GM23338 (cell line): ENCODE results near the gene KLHL1. TPM values are rescaled to one million over a fixed set of nuclear protein-coding genes. Genes with fewer than 3 reads are reported as not detected.

Experiments used
- ATAC-seq: fragments of 200-7000 bp; cut with Tn5 transposase; 3 replicates; pipeline ENCODE4 v1.9.1; 2020
- DNase-seq: peaks from one replicate; pipeline ENCODE4 v3.0.0-alpha.2; 2015; ENCODE audit warnings: low spot score
- H2AFZ ChIP-seq: fragments of 200-600 bp; sonication (generic); 2 replicates; pipeline ENCODE4 v1.8.0; 2016; ENCODE audit warnings: antibody characterized with exemption, mild to moderate bottlenecking, moderate library complexity
- H3F3A ChIP-seq: fragments of 200-600 bp; sonication (generic); replicated peaks from 2 replicates; pipeline ENCODE4 v1.8.0; 2017; ENCODE audit warnings: antibody characterized with exemption, mixed run types, low read depth
- H3K27ac ChIP-seq: fragments of 200-600 bp; sonication (generic); 2 replicates; pipeline ENCODE4 v1.6.1; 2016; ENCODE audit warnings: low read depth
- H3K27me3 ChIP-seq: fragments of 200-600 bp; sonication (generic); 2 replicates; pipeline ENCODE4 v1.8.0; 2016; ENCODE audit warnings: mild to moderate bottlenecking, mixed run types, moderate library complexity; ENCODE audit not compliant: insufficient read depth
- H3K36me3 ChIP-seq: fragments of 200-600 bp; sonication (generic); 2 replicates; pipeline ENCODE4 v1.8.0; 2016; ENCODE audit warnings: mild to moderate bottlenecking; ENCODE audit not compliant: insufficient read depth
- H3K4me1 ChIP-seq: fragments of 200-600 bp; sonication (generic); 2 replicates; pipeline ENCODE4 v1.8.0; 2016; ENCODE audit warnings: mild to moderate bottlenecking, moderate library complexity; ENCODE audit not compliant: insufficient read depth
- H3K4me2 ChIP-seq: fragments of 200-600 bp; sonication (generic); 2 replicates; pipeline ENCODE4 v1.7.1; 2017; ENCODE audit warnings: mixed run types
- H3K4me3 ChIP-seq: fragments of 200-600 bp; sonication (generic); 2 replicates; pipeline ENCODE4 v1.6.1; 2016; ENCODE audit warnings: mixed run types
- H3K79me2 ChIP-seq: fragments of 200-600 bp; sonication (generic); replicated peaks from 2 replicates; pipeline ENCODE4 v1.8.0; 2017; ENCODE audit warnings: mild to moderate bottlenecking; ENCODE audit not compliant: insufficient read depth
- H3K9me2 ChIP-seq: fragments of 200-600 bp; sonication (generic); 2 replicates; pipeline ENCODE4 v1.8.0; 2017; ENCODE audit not compliant: insufficient read depth
- H4K20me1 ChIP-seq: fragments of 200-600 bp; sonication (generic); replicated peaks from 2 replicates; pipeline ENCODE4 v1.8.0; 2017; ENCODE audit warnings: mild to moderate bottlenecking; ENCODE audit not compliant: insufficient read depth
- H3K27ac Mint-ChIP-seq: 2 replicates; pipeline ENCODE4 v1.8.0; 2020; ENCODE audit warnings: inconsistent platforms, mild to moderate bottlenecking, moderate library complexity, mixed read lengths
- H3K27me3 Mint-ChIP-seq: 3 replicates; pipeline ENCODE4 v1.8.0; 2022; ENCODE audit warnings: low read depth, mild to moderate bottlenecking, moderate library complexity, mixed read lengths, inconsistent platforms; ENCODE audit not compliant: insufficient read depth, poor library complexity
- H3K36me3 Mint-ChIP-seq: 3 replicates; pipeline ENCODE4 v1.8.0; 2021; ENCODE audit warnings: low read depth, mild to moderate bottlenecking, inconsistent platforms, moderate library complexity, mixed read lengths
- H3K4me1 Mint-ChIP-seq: 3 replicates; pipeline ENCODE4 v1.8.0; 2020; ENCODE audit warnings: mild to moderate bottlenecking, inconsistent platforms, mixed read lengths
- H3K4me3 Mint-ChIP-seq: 3 replicates; pipeline ENCODE4 v1.8.0; 2021; ENCODE audit warnings: moderate library complexity, mild to moderate bottlenecking, inconsistent platforms, mixed read lengths
- H3K9me3 Mint-ChIP-seq: 3 replicates; pipeline ENCODE4 v1.8.0; 2020; ENCODE audit warnings: moderate library complexity, mild to moderate bottlenecking, inconsistent platforms, mixed read lengths
- CTCF ChIP-seq, 2 experiments: fragments of 200-600 bp in 1 of 2; sonication (generic) in 1 of 2; conservative IDR thresholded peaks; 2 replicates each; pipeline versions ENCODE4 v1.5.1 to v1.6.1; 2016 to 2017; ENCODE audit warnings: antibody characterized with exemption in 2 of 2, low read depth in 2 of 2, mild to moderate bottlenecking in 2 of 2, moderate library complexity in 1 of 2
- ETS1 ChIP-seq: IDR thresholded peaks from 2 replicates; pipeline ENCODE4 v1.6.1; 2016; ENCODE audit warnings: antibody characterized with exemption
- EZH2 ChIP-seq: fragments of 200-600 bp; sonication (generic); IDR thresholded peaks from one replicate; pipeline ENCODE4 v1.8.0; 2017; ENCODE audit warnings: antibody characterized with exemption, mild to moderate bottlenecking, low read depth; ENCODE audit not compliant: unreplicated experiment
- EZH2phosphoT487 ChIP-seq: fragments of 200-600 bp; sonication (generic); IDR thresholded peaks from one replicate; pipeline ENCODE4 v1.8.1; 2018; ENCODE audit warnings: antibody characterized with exemption; ENCODE audit not compliant: unreplicated experiment
- JUNB ChIP-seq: IDR thresholded peaks from one replicate; pipeline ENCODE4 v1.6.1; 2016; ENCODE audit warnings: antibody characterized with exemption; ENCODE audit not compliant: unreplicated experiment
- STAT1 ChIP-seq: IDR thresholded peaks from one replicate; pipeline ENCODE4 v1.6.1; 2016; ENCODE audit warnings: antibody characterized with exemption; ENCODE audit not compliant: unreplicated experiment
- ZNF114 ChIP-seq: fragments of 250-450 bp; sonication (Bioruptor Pico); IDR thresholded peaks from 2 replicates; pipeline ENCODE4 v1.5.0; 2020; ENCODE audit warnings: mild to moderate bottlenecking, moderate library complexity
- polyA plus RNA-seq: library from polyadenylated mRNA; unstranded; fragments of >200 nt; fragmentation: Nextera tagmentation; extraction: Ambion mirVana; gene quantifications from 2 replicates; pipeline ENCODE4 v1.2.1, GENCODE V29; 2016
- total RNA-seq: library from RNA; depleted of rRNA; stranded (reverse); fragments of >200 nt; shearing (Covaris generic); gene quantifications from 2 replicates; pipeline ENCODE4 v1.2.3, GENCODE V29; 2014
- TF ChIP-seq, protein P1 (sequence below): fragments of 250-450 bp; sonication (Bioruptor Pico); IDR thresholded peaks from 2 replicates; pipeline ENCODE4 v1.5.0; 2020; ENCODE audit warnings: mild to moderate bottlenecking, moderate library complexity
- TF ChIP-seq, protein P2 (sequence below): IDR thresholded peaks from one replicate; pipeline ENCODE4 v1.6.1; 2018; ENCODE audit warnings: antibody characterized with exemption; ENCODE audit not compliant: unreplicated experiment

Gene KLHL1
- total and polyA plus RNA-seq, 2 experiments from 2014 or later: not detected

DNA sequence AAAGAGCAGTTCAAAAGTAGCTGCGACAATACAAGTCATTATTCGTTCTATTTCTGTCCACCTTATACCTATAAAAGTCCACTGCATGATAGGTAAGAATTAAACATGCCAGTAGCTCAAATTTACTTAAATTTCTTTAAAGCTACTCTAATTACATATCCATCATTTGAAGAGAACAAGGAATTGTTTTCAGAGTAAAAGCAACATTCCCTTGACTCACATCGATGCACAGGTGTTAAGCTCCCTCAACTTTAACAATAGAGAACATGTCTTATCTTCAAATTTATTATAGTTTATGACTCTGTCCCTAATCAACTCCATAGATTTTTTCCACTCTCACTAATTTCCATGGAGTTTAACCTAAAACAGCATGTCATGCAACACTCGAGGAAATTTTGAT is 158.1 kb downstream of the KLHL1 start:
- H3K9me2 ChIP-seq: no peaks in the 10 kb centered on the region
- no peaks in the 10 kb centered on the region for H3K27me3 Mint-ChIP-seq
- no peak for DNase-seq
- no peaks in the 10 kb centered on the region for H3K79me2 ChIP-seq
- no peak overlapping the region for H3K4me3 Mint-ChIP-seq
- H3K4me3 ChIP-seq: no peak overlapping the region
- no peaks in the 10 kb centered on the region for H4K20me1 ChIP-seq
- H2AFZ ChIP-seq: no peak overlapping the region
- H3K27ac ChIP-seq: no peak overlapping the region
- H3F3A ChIP-seq: no peaks in the 10 kb centered on the region
- TF ChIP-seq, protein P1, sequence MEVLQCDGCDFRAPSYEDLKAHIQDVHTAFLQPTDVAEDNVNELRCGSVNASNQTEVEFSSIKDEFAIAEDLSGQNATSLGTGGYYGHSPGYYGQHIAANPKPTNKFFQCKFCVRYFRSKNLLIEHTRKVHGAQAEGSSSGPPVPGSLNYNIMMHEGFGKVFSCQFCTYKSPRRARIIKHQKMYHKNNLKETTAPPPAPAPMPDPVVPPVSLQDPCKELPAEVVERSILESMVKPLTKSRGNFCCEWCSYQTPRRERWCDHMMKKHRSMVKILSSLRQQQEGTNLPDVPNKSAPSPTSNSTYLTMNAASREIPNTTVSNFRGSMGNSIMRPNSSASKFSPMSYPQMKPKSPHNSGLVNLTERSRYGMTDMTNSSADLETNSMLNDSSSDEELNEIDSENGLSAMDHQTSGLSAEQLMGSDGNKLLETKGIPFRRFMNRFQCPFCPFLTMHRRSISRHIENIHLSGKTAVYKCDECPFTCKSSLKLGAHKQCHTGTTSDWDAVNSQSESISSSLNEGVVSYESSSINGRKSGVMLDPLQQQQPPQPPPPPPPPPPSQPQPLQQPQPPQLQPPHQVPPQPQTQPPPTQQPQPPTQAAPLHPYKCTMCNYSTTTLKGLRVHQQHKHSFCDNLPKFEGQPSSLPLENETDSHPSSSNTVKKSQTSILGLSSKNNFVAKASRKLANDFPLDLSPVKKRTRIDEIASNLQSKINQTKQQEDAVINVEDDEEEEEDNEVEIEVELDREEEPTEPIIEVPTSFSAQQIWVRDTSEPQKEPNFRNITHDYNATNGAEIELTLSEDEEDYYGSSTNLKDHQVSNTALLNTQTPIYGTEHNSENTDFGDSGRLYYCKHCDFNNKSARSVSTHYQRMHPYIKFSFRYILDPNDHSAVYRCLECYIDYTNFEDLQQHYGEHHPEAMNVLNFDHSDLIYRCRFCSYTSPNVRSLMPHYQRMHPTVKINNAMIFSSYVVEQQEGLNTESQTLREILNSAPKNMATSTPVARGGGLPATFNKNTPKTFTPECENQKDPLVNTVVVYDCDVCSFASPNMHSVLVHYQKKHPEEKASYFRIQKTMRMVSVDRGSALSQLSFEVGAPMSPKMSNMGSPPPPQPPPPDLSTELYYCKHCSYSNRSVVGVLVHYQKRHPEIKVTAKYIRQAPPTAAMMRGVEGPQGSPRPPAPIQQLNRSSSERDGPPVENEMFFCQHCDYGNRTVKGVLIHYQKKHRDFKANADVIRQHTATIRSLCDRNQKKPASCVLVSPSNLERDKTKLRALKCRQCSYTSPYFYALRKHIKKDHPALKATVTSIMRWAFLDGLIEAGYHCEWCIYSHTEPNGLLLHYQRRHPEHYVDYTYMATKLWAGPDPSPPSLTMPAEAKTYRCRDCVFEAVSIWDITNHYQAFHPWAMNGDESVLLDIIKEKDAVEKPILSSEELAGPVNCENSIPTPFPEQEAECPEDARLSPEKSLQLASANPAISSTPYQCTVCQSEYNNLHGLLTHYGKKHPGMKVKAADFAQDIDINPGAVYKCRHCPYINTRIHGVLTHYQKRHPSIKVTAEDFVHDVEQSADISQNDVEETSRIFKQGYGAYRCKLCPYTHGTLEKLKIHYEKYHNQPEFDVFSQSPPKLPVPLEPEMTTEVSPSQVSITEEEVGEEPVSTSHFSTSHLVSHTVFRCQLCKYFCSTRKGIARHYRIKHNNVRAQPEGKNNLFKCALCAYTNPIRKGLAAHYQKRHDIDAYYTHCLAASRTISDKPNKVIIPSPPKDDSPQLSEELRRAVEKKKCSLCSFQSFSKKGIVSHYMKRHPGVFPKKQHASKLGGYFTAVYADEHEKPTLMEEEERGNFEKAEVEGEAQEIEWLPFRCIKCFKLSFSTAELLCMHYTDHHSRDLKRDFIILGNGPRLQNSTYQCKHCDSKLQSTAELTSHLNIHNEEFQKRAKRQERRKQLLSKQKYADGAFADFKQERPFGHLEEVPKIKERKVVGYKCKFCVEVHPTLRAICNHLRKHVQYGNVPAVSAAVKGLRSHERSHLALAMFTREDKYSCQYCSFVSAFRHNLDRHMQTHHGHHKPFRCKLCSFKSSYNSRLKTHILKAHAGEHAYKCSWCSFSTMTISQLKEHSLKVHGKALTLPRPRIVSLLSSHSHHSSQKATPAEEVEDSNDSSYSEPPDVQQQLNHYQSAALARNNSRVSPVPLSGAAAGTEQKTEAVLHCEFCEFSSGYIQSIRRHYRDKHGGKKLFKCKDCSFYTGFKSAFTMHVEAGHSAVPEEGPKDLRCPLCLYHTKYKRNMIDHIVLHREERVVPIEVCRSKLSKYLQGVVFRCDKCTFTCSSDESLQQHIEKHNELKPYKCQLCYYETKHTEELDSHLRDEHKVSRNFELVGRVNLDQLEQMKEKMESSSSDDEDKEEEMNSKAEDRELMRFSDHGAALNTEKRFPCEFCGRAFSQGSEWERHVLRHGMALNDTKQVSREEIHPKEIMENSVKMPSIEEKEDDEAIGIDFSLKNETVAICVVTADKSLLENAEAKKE: no peak
- H3K27ac Mint-ChIP-seq: no peak overlapping the region
- no peaks in the 10 kb centered on the region for H3K27me3 ChIP-seq
- H3K36me3 ChIP-seq: no peaks in the 10 kb centered on the region
- no peak overlapping the region for H3K4me2 ChIP-seq
- no peak for ATAC-seq
- no peaks in the 10 kb centered on the region for H3K4me1 Mint-ChIP-seq
- H3K9me3 Mint-ChIP-seq: no peaks in the 10 kb centered on the region
- H3K36me3 Mint-ChIP-seq: no peaks in the 10 kb centered on the region
- H3K4me1 ChIP-seq: no peaks in the 10 kb centered on the region

DNA sequence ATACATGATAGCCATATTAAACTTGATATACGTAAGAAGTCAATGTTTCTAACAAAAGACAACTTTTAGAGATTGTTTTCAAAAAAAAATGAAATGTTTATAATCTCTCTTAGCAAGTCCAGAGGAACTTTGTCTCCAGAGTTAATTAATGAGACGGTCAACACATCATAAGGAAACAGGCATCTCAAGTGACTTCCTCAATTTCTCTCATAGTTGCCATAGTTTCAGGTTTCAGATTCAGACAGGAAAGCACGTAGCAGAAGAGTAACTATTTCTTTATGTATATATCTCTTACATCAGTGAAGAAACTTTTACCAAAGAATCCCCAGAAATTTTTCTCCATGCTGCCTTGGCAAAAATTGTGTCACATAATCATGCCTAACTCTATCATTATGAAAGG is 160.2 kb downstream of the KLHL1 start:
- Histone ChIP-seq H3K4me1 (no peaks in the 10 kb centered on the region), H3K4me2 (no peak overlapping the region), H3K27me3 (no peaks in the 10 kb centered on the region), H3K36me3 (no peaks in the 10 kb centered on the region), H3K27ac (no peak overlapping the region), H3F3A (no peaks in the 10 kb centered on the region), H3K4me3 (no peak overlapping the region), H4K20me1 (no peaks in the 10 kb centered on the region), H3K9me2 (peaks cover 5% of the 10 kb centered on the region; the same call in 1 of the 2 replicates), H2AFZ (no peak overlapping the region), H3K79me2 (no peaks in the 10 kb centered on the region)
- no peak for ATAC-seq
- TF ChIP-seq STAT1 (no peak), CTCF (conservative IDR thresholded peaks at IDR 0.05; ENCODE audit: low read depth in 2 of 2) (no peak), EZH2 (no peak), ETS1 (no peak), JUNB (no peak), EZH2phosphoT487 (no peak), ZNF114 (CRISPR knock-in tag) (no peak)
- TF ChIP-seq, protein P2, sequence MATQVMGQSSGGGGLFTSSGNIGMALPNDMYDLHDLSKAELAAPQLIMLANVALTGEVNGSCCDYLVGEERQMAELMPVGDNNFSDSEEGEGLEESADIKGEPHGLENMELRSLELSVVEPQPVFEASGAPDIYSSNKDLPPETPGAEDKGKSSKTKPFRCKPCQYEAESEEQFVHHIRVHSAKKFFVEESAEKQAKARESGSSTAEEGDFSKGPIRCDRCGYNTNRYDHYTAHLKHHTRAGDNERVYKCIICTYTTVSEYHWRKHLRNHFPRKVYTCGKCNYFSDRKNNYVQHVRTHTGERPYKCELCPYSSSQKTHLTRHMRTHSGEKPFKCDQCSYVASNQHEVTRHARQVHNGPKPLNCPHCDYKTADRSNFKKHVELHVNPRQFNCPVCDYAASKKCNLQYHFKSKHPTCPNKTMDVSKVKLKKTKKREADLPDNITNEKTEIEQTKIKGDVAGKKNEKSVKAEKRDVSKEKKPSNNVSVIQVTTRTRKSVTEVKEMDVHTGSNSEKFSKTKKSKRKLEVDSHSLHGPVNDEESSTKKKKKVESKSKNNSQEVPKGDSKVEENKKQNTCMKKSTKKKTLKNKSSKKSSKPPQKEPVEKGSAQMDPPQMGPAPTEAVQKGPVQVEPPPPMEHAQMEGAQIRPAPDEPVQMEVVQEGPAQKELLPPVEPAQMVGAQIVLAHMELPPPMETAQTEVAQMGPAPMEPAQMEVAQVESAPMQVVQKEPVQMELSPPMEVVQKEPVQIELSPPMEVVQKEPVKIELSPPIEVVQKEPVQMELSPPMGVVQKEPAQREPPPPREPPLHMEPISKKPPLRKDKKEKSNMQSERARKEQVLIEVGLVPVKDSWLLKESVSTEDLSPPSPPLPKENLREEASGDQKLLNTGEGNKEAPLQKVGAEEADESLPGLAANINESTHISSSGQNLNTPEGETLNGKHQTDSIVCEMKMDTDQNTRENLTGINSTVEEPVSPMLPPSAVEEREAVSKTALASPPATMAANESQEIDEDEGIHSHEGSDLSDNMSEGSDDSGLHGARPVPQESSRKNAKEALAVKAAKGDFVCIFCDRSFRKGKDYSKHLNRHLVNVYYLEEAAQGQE: no peak
- H3K4me1 Mint-ChIP-seq: no peaks in the 10 kb centered on the region
- no peaks in the 10 kb centered on the region for H3K9me3 Mint-ChIP-seq
- H3K36me3 Mint-ChIP-seq: no peaks in the 10 kb centered on the region
- H3K27me3 Mint-ChIP-seq: no peaks in the 10 kb centered on the region
- H3K27ac Mint-ChIP-seq: no peak overlapping the region
- DNase-seq: no peak
- no peak overlapping the region for H3K4me3 Mint-ChIP-seq
